ENCODE measurements around the gene DHRS2.

Gene DHRS2

DNA sequence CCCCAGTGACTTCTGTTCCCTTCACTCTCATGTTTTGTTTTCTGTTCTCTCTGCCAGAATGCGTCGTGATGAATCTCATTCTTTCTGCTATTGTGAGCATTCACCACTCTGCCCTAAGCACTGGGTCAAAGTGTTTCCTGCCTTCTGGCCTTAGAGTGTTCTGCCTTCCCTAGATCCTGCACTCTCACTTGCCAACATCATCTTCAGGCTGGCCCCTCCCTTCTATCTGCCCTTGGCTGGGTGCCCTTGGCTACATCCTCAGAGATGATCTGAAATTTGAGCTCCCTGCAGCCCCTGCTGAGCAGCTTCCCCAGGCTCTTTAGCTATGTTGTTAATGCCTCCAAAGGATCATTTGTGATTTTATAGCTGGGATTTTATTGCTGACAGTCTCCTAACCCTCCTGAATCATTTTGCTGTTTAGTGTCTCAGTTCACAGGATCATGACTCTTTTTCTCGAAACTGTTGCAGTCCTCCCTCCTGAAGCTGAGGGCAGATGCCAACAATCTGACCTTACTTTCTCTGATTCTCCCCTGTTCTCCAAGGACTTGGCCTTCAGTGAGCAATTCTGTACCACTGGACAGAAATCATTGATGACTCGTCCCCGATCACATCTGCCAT lies 4.5 kb downstream of the DHRS2 start:
- H3K27ac Mint-ChIP-seq (ENCODE audit: low read depth), result no peak overlapping the region
- no peak for DNase-seq (ENCODE audit: low spot score in 2 of 2)
- H3K4me1 Mint-ChIP-seq, result no peaks in the 10 kb centered on the region
- no peak for ATAC-seq (replicated peaks; ENCODE audit: extremely low read depth, poor library complexity, severe bottlenecking)
- H3K36me3 Mint-ChIP-seq (ENCODE audit: insufficient read depth), result no peaks in the 10 kb centered on the region
- H3K4me3 Mint-ChIP-seq, result no peak overlapping the region
- no peaks in the 10 kb centered on the region for H3K9me3 Mint-ChIP-seq
- no peaks in the 10 kb centered on the region for H3K27me3 Mint-ChIP-seq

DNA sequence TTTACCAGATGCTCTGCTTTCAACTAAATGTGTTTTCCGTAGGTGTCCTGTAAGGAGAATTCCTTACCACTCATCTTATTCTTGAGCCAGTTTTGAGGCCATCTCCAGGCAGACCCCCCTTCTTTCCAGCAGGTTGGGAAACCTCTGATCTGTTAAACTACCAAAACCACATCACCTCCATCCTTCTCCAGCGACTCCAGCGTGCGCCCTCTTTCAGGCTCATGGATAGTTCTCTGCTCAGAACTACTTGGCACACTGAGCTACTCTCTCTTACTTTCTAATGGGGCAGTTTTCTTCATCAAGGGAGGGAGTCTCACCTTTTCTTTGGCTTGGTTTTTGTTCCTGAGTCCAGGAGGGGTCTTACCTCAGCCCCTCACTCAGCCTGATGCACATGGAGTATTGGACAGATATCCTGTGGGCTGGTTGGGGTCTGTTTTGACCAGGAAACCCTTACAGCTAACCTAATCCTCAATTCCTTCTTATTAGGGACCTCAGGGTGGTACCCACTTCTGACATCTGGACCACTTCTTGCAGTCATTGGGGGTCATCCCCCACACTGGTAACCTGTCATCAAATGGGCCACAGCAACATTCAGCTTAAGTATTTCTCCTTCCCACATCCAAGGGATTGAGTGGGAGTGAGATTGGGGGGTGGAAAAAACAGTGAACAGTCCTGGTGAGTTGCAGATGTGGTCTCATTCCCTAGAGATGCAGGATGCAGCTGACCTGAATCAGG lies 5.2 kb downstream of the DHRS2 start:
- Mint-ChIP-seq H3K36me3 (ENCODE audit: insufficient read depth) (no peaks in the 10 kb centered on the region), H3K9me3 (no peaks in the 10 kb centered on the region), H3K27me3 (no peaks in the 10 kb centered on the region), H3K4me3 (no peak overlapping the region), H3K27ac (ENCODE audit: low read depth) (no peak overlapping the region), H3K4me1 (no peaks in the 10 kb centered on the region)
- DNase-seq (ENCODE audit: low spot score in 2 of 2), result no peak
- ATAC-seq (replicated peaks; ENCODE audit: extremely low read depth, poor library complexity, severe bottlenecking), result no peak

DNA sequence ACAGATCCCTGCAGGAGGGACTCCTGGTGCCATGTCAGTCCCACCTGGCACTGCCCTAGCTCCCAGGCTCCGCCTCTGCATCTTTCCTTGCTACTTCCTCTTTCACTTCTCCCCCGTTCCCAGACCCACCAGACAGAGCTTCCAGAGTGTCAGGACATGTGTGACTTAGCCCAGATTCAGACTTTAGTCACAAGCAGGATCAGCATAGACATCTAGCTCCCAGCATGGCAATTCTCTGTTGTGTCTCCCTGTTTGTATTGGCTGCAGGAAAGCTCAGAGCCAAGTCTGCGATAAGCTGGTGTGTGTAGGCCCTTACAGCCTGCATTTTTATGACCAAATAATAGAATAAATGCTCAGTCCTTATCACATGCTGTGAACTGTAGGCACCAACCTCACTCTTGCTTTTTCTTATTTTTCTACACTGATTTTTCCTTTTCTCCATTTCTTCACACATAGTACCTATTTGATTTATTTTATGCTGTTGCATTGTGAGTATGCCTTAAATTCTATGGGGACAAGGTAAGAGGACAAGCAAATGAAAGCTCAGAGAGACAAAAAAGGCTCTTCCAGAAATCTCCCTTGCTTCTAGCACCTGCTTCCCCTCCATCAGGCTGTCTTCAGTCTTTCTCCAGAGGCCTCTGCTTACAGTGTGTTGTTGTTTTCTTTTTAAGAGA lies 5.9 kb downstream of the DHRS2 start:
- no peaks in the 10 kb centered on the region for H3K9me3 Mint-ChIP-seq
- no peaks in the 10 kb centered on the region for H3K27me3 Mint-ChIP-seq
- H3K4me1 Mint-ChIP-seq, result no peaks in the 10 kb centered on the region
- ATAC-seq (replicated peaks; ENCODE audit: extremely low read depth, poor library complexity, severe bottlenecking) (no peak), DNase-seq (ENCODE audit: low spot score in 2 of 2) (no peak)
- H3K4me3 Mint-ChIP-seq, result no peak overlapping the region
- H3K36me3 Mint-ChIP-seq (ENCODE audit: insufficient read depth), result no peaks in the 10 kb centered on the region
- H3K27ac Mint-ChIP-seq (ENCODE audit: low read depth), result no peak overlapping the region

DNA sequence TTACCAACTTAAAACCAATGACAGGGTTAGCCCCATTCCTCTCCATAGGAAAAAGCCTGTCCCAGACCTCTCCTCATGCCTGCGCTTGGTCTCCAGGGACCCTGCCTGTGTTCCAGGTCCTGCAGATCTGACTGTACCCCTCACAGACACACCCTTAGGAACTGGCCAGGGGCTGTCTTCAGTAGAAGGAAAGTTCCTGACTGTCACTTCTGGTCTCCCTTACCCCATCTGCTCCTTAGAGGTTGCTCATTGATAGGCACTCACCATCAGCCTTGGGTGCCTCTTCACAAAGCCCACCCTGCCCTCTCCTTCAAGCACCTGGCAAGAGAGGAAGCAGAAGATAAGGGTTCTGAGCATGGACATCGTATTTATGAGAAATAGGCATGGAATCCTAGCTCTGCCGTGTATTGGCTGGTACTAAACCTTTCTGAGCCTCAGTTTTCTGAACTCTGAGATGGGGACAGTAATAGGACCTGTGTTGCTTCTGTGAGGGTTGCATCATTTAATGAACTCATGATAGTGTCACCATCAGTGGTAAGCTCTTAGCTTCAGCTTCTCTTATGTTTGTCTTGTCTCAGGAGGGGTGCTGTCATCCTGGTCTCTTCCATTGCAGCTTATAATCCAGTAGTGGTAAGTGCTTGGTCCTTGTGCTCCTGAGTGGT lies 7.5 kb downstream of the DHRS2 start:
- peaks cover 14% of the 10 kb centered on the region for H3K27me3 Mint-ChIP-seq
- peaks cover 4% of the 10 kb centered on the region for H3K4me1 Mint-ChIP-seq

DNA sequence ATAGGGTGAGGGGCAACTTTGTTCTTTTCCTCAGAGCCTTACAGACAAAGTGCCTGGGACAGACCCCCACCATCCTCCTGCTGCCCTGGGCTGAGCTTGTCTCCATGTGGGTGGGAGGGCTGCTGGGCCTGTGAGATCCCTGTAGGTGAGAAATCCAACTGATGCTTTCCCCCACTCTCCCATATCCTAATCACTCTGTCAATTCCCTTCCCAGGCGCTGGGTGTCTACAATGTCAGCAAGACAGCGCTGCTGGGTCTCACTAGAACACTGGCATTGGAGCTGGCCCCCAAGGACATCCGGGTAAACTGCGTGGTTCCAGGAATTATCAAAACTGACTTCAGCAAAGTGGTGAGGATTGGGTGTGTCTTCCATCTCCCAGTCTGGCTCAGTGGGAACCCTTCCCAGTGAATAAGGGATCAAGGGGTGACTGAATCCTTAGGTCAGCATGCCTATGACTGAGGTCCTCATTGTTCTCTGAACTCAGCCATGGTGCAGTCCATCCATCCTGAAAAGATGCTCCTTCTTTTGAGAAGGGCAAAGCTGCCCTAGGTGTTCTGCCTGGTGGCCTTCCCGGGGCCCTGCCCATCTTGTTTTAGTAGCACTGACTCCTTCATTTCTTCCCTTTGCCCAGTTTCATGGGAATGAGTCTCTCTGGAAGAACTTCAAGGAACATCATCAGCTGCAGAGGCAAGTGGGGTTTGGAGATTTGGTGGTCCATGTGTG lies 8.2 kb downstream of the DHRS2 start:
- Mint-ChIP-seq H3K4me1 (peaks cover 4% of the 10 kb centered on the region), H3K27me3 (peaks cover 21% of the 10 kb centered on the region), H3K27ac (ENCODE audit: low read depth) (no peak overlapping the region), H3K4me3 (no peak overlapping the region), H3K9me3 (no peaks in the 10 kb centered on the region), H3K36me3 (ENCODE audit: insufficient read depth) (no peaks in the 10 kb centered on the region)
- no peak for ATAC-seq (replicated peaks; ENCODE audit: extremely low read depth, poor library complexity, severe bottlenecking)
- no peak for DNase-seq (ENCODE audit: low spot score in 2 of 2)

More for the DNA sequence above, 7.5 kb downstream of the DHRS2 start:
- Mint-ChIP-seq H3K4me3 (no peak overlapping the region), H3K27ac (ENCODE audit: low read depth) (no peak overlapping the region), H3K9me3 (no peaks in the 10 kb centered on the region), H3K36me3 (ENCODE audit: insufficient read depth) (no peaks in the 10 kb centered on the region)
- DNase-seq (ENCODE audit: low spot score in 2 of 2) (no peak), ATAC-seq (replicated peaks; ENCODE audit: extremely low read depth, poor library complexity, severe bottlenecking) (no peak)

DNA sequence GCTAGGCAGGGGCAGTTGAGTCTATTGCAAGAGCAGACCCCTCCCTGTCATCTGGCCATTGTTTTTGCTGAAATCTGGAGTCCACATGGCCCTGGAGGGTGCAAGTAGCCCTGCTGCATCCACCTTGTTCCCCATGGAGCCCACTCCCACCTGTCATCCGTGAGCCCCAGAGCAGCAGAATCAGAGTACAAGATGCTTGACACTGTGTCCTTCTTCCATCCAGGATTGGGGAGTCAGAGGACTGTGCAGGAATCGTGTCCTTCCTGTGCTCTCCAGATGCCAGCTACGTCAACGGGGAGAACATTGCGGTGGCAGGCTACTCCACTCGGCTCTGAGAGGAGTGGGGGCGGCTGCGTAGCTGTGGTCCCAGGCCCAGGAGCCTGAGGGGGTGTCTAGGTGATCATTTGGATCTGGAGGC lies 8.8 kb downstream of the DHRS2 start:
- peaks cover 27% of the 10 kb centered on the region for H3K27me3 Mint-ChIP-seq
- ATAC-seq (replicated peaks; ENCODE audit: extremely low read depth, poor library complexity, severe bottlenecking), result no peak
- no peak for DNase-seq (ENCODE audit: low spot score in 2 of 2)
- no peak overlapping the region for H3K27ac Mint-ChIP-seq (ENCODE audit: low read depth)
- no peaks in the 10 kb centered on the region for H3K9me3 Mint-ChIP-seq
- no peaks in the 10 kb centered on the region for H3K36me3 Mint-ChIP-seq (ENCODE audit: insufficient read depth)
- H3K4me1 Mint-ChIP-seq, result peaks cover 4% of the 10 kb centered on the region
- no peak overlapping the region for H3K4me3 Mint-ChIP-seq

DNA sequence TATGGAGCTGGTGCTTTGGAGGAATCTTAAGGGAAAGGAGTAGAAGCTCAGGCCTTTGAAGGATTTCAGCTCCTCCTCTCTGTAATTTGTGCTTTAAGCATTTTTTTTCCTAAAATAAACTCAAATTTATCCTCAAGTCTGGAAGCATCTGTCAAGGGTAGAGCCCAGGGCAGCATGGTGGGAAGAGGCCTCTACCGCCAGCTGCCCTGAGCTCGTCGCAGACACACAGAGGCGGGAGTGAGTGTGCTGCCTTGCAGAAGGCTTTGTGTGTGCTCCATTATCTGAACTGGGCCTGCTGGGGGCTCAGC lies 9.3 kb downstream of the DHRS2 start:
- DNase-seq (ENCODE audit: low spot score in 2 of 2) (no peak), ATAC-seq (replicated peaks; ENCODE audit: extremely low read depth, poor library complexity, severe bottlenecking) (no peak)
- H3K27ac Mint-ChIP-seq (ENCODE audit: low read depth), result no peak overlapping the region
- no peaks in the 10 kb centered on the region for H3K36me3 Mint-ChIP-seq (ENCODE audit: insufficient read depth)
- H3K9me3 Mint-ChIP-seq, result no peaks in the 10 kb centered on the region
- peaks cover 29% of the 10 kb centered on the region for H3K27me3 Mint-ChIP-seq
- no peak overlapping the region for H3K4me3 Mint-ChIP-seq
- H3K4me1 Mint-ChIP-seq, result peaks cover 4% of the 10 kb centered on the region

DNA sequence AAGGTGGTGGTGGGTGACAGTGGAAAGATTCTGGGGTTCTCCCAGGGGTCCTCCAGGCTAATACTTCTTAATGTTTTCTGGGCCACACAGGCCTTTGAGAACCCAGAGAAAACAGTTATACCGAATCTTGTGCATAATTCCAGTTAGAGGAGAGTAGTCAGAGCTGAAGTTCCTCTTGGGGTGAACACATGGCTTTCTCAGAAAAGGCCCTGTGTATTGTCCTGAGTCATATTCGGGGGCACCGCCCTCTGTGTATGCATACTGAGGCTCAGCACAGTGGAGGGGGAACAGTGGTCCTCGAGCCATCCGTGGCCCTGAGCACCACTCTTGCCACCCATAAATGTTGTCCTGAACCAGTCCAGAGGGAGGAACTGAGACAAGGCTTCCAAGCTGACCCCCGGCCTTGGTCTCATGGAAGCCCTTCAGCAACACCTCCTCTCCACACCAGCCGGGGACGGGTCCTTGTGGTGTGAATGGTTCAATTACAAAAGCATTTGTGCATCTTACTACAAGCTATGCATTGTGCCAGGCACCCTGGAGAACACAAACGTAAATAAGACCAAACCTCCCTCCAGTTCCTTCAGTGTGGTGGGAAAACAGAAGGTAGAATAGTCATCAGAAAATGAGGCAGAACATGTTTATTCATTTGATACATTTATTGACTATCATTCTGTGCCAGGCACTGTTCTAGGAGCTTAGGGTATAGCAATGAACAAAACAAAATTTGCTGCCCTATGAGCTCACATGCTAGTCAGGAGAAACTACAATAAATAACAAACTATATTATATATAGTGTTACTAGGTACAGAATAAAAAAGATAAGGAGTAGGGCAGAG lies 9.9 kb downstream of the DHRS2 start:
- Mint-ChIP-seq H3K27ac (ENCODE audit: low read depth) (no peak overlapping the region), H3K4me1 (peaks cover 4% of the 10 kb centered on the region), H3K9me3 (no peaks in the 10 kb centered on the region), H3K4me3 (no peak overlapping the region), H3K27me3 (peaks cover 29% of the 10 kb centered on the region), H3K36me3 (ENCODE audit: insufficient read depth) (no peaks in the 10 kb centered on the region)
- no peak for ATAC-seq (replicated peaks; ENCODE audit: extremely low read depth, poor library complexity, severe bottlenecking)
- no peak for DNase-seq (ENCODE audit: low spot score in 2 of 2)

DNA sequence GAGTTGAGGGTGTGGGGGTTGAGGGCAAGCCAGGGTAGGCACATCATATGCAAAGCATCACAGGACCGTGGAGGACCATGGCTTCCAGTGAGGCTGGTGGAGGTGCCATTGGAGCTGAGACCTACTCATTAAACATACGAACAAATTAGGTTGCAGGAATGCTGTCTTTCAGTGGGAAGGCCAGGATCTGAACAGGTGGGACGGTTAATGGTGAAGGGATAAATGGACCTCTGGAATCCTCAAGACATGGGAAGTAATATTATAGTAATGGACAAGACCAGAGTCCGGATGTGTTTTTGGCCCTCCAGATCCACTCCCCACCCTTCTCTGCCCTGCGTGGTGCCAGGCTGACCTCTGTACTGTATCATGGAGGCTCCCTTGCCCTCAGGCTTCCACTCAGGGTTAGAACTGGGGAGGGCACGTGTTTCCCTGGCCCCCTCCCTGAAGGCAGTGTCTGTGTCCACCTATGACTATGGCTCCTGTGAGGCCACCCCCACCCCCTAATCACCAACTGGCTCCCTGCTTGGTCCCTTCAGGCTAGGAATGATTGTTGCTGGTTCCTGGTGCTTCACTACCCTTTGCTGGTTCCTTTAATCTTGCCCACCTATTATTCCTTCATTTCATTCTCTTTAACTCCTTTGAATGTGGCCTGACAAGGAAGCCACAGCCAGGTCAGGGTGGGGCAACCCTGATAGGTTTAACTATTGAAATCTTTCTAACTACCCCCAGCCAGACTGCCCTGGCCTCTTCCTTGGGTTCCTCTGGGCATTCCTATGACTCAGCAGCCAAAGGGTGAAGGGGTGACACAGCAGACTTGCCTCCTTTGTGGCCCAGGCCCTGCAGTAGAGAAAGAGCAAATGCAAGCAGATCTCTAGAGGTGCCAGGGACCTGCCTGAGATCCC lies 10.7 kb downstream of the DHRS2 start:
- Mint-ChIP-seq H3K36me3 (ENCODE audit: insufficient read depth) (no peaks in the 10 kb centered on the region), H3K4me3 (no peak overlapping the region), H3K4me1 (peaks cover 4% of the 10 kb centered on the region), H3K27me3 (peaks cover 29% of the 10 kb centered on the region), H3K9me3 (no peaks in the 10 kb centered on the region), H3K27ac (ENCODE audit: low read depth) (no peak overlapping the region)
- DNase-seq (ENCODE audit: low spot score in 2 of 2), result no peak
- ATAC-seq (replicated peaks; ENCODE audit: extremely low read depth, poor library complexity, severe bottlenecking), result no peak

DNA sequence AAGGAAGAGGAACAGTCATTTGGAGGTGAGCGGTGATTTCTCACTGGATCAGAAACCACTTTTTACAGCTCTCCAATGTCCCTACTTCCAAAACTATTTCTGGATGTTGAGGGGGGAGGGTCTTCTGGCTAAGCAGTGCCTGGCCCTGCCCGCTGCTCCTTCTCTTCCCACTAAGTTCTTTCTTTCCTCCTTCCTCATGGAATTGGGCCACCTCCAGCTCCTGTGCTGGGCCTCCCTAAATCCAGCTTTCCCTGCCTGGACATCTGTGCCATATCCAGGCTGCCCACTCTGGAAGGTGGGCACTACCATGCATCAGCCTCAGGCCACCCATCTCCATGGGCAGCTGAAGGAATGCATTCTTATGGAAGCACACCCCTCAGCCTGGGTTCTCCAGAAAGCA lies 11.5 kb downstream of the DHRS2 start:
- peaks cover 29% of the 10 kb centered on the region for H3K27me3 Mint-ChIP-seq
- H3K36me3 Mint-ChIP-seq (ENCODE audit: insufficient read depth), result no peaks in the 10 kb centered on the region
- no peak for ATAC-seq (replicated peaks; ENCODE audit: extremely low read depth, poor library complexity, severe bottlenecking)
- no peak overlapping the region for H3K27ac Mint-ChIP-seq (ENCODE audit: low read depth)
- DNase-seq (ENCODE audit: low spot score in 2 of 2), result no peak
- no peak overlapping the region for H3K4me3 Mint-ChIP-seq
- H3K9me3 Mint-ChIP-seq, result no peaks in the 10 kb centered on the region
- peaks cover 4% of the 10 kb centered on the region for H3K4me1 Mint-ChIP-seq

DNA sequence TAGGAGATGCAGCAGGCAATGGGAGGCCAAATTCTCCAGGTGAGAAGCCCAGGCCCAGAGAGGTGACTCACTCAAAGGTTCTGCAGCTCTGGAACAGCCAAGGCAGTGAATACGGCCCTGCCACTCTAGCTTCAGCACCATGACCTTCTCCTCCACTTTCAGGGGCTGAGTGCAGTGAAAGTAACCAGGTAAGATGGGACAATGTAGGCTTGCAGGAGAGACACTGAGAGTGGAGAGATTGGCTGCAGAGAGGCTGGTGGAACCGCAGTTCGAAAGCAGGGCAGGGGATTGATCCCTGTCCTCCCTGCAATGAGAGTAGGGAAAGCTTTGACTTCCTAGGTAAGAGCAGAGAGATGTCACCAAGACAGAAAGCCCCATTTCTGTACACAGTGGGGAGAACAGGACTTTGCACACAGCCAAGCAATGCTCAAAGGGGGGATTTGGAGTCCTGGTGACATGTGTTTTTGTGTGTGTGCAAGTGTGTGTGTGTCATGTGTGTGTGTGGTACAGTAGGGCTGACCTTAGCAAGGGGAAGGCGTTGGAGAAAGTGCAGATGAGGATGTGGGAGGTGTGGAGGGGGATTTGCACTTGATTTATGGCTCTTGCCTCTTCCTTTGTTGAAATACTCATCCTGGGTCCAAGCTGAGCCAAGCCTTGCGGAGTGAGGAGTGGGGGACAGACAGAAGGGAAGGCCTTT lies 12.7 kb downstream of the DHRS2 start:
- Mint-ChIP-seq H3K9me3 (no peaks in the 10 kb centered on the region), H3K27me3 (peaks cover 29% of the 10 kb centered on the region), H3K4me1 (peaks cover 4% of the 10 kb centered on the region), H3K4me3 (no peak overlapping the region), H3K27ac (ENCODE audit: low read depth) (peak overlapping the region; percentile 20), H3K36me3 (ENCODE audit: insufficient read depth) (no peaks in the 10 kb centered on the region)
- DNase-seq (ENCODE audit: low spot score in 2 of 2) (no peak), ATAC-seq (replicated peaks; ENCODE audit: extremely low read depth, poor library complexity, severe bottlenecking) (no peak)
